Ascending aorta (tissue), 2 donors: ENCODE data around the gene HPN. TPM values are rescaled to one million over a fixed set of nuclear protein-coding genes. Genes with fewer than 3 reads are reported as not detected.

Source experiments
- DNase-seq, 2 donors: peaks; one replicate each; pipeline ENCODE4 v3.0.0-alpha.2; 2019; ENCODE audit warnings: low spot score in 2 of 2
- H3K27ac ChIP-seq, 2 donors: fragments of 200-600 bp; sonication (generic); one replicate each; pipeline ENCODE4 v1.5.1; 2016 to 2017; ENCODE audit warnings: mild to moderate bottlenecking in 1 of 2
- H3K27me3 ChIP-seq: fragments of 200-600 bp; sonication (generic); one replicate; pipeline ENCODE4 v1.5.1; 2017
- H3K36me3 ChIP-seq, 2 donors: fragments of 200-600 bp; sonication (generic); one replicate each; pipeline ENCODE4 v1.5.1; 2016
- H3K4me1 ChIP-seq, 2 donors: fragments of 200-600 bp; sonication (generic); one replicate each; pipeline ENCODE4 v1.5.1; 2016 to 2017; ENCODE audit warnings: mild to moderate bottlenecking in 1 of 2
- H3K4me3 ChIP-seq, 2 donors: fragments of 200-600 bp; sonication (generic); one replicate each; pipeline ENCODE4 v1.5.1; 2016 to 2017; ENCODE audit warnings: mild to moderate bottlenecking in 1 of 2
- H3K9me3 ChIP-seq, 2 donors: fragments of 200-600 bp; sonication (generic); one replicate each; pipeline ENCODE4 v1.5.1; 2016
- intact Hi-C: fragments of 100-400 bp; cut with DNase I; formaldehyde crosslinking; loops from one replicate; pipeline ENCODE4 v1.15.1; 2023
- total RNA-seq: library from RNA; depleted of rRNA; stranded (reverse); fragments of >200 nt; gene quantifications from one replicate; pipeline ENCODE4 v1.1.0, GENCODE V29; 2016
- TF ChIP-seq, protein P1 (sequence below), 3 experiments: fragments of 200-600 bp in 2 of 3; fragments of 450-650 bp in 1 of 3; sonication (generic) in 2 of 3; IDR thresholded peaks; one replicate each; pipeline ENCODE4 v1.5.1; 2016 to 2019; ENCODE audit warnings: antibody characterized with exemption in 3 of 3, mild to moderate bottlenecking in 1 of 3, moderate library complexity in 1 of 3

The HPN gene
- total RNA-seq, 1 donor from 2014 or later: 0.85 TPM

DNA sequence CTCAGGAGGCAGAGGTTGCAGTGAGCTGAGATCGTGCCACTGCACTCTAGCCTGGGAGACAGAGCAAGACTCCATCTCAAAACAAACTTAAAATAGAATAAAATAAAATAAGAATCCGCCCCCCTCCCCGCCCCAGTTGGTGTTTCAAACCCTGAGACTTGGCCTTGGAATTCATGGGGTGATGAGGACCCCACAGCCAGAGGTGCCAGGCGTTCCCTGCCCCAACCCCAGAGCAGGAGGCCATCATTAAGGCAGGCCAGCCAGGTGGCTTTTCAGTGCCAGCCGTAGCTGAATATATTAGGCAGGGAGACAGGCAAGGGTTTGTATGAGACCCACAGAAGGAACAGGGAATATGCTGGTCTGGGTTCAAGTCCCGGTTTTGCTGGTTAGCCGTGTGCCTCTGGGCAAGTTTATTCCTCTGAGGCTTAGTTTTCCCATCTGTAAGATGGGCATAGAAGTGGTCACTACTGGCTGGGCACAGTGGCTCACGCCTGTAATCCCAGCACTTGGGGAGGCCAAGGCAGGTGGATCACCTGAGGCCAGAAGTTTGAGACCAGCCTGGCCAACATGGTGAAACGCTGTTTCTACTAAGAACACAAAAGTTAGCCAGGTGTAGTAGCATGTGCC, 12.3 kb downstream of the HPN start:
- TF ChIP-seq, protein P1, sequence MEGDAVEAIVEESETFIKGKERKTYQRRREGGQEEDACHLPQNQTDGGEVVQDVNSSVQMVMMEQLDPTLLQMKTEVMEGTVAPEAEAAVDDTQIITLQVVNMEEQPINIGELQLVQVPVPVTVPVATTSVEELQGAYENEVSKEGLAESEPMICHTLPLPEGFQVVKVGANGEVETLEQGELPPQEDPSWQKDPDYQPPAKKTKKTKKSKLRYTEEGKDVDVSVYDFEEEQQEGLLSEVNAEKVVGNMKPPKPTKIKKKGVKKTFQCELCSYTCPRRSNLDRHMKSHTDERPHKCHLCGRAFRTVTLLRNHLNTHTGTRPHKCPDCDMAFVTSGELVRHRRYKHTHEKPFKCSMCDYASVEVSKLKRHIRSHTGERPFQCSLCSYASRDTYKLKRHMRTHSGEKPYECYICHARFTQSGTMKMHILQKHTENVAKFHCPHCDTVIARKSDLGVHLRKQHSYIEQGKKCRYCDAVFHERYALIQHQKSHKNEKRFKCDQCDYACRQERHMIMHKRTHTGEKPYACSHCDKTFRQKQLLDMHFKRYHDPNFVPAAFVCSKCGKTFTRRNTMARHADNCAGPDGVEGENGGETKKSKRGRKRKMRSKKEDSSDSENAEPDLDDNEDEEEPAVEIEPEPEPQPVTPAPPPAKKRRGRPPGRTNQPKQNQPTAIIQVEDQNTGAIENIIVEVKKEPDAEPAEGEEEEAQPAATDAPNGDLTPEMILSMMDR (IDR thresholded peaks at IDR 0.05): no peak
- H3K36me3 ChIP-seq: no peaks in the 10 kb centered on the region
- DNase-seq: no peak
- H3K27ac ChIP-seq: no peak overlapping the region
- intact Hi-C loops: no loop called here
- no peaks in the 10 kb centered on the region for H3K27me3 ChIP-seq
- H3K9me3 ChIP-seq: no peaks in the 10 kb centered on the region
- no peak overlapping the region for H3K4me3 ChIP-seq
- H3K4me1 ChIP-seq: no peaks in the 10 kb centered on the region

DNA sequence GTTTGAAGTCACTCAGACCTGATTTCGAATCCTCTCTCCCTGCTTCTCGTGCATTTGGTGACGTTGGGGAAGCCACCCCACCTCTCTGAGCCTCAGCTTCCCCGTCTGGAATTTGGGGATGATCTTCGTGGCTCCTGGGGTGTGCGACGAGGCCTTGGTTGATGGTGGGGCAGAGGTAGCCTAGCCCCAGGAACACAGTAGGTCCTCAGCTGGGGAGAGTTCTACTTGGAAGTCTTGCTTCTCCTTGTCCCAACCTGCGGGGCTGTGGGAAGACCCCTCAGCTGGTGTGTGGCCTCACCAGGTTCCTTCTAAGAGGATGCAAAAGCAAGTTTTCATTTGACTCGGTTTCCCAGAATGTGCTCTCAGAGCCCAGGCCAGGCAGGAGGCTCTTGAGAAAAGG, 13.1 kb downstream of the HPN start:
- intact Hi-C loops: no loop called here

DNA sequence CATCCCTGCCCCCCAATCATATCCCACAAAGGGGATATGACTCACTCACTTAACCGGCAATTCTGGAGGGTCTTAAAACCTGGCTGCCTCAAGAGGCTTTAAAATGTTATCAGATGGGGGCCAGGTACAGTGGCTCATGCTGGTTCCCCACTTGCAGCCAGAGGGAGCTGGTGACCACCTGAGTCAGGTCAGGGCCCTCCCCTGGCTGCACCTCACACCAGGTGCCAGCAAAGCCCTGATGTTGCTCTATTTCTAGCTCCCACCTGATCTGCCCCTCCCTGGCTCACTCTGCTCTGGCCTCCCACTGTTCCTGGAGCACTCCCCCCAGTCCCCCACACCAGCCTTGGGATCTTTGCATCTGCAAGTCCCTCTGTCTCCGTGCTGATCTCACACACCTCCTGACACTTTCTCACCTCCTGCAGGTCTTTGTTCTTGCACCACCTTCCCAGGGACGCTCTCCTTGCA, 14.2 kb downstream of the HPN start:
- intact Hi-C loops: no loop called here
- no peak overlapping the region for H3K27ac ChIP-seq
- no peaks in the 10 kb centered on the region for H3K36me3 ChIP-seq
- no peak for DNase-seq
- no peak overlapping the region for H3K4me3 ChIP-seq
- no peaks in the 10 kb centered on the region for H3K4me1 ChIP-seq
- no peaks in the 10 kb centered on the region for H3K27me3 ChIP-seq
- H3K9me3 ChIP-seq: no peaks in the 10 kb centered on the region
- TF ChIP-seq, protein P1 (IDR thresholded peaks at IDR 0.05): no peak

More for the DNA sequence above, 13.1 kb downstream of the HPN start:
- H3K4me1 ChIP-seq: no peaks in the 10 kb centered on the region
- no peak overlapping the region for H3K27ac ChIP-seq
- H3K4me3 ChIP-seq: no peak overlapping the region
- TF ChIP-seq, protein P1 (IDR thresholded peaks at IDR 0.05): no peak
- DNase-seq: no peak
- no peaks in the 10 kb centered on the region for H3K36me3 ChIP-seq
- no peaks in the 10 kb centered on the region for H3K27me3 ChIP-seq
- no peaks in the 10 kb centered on the region for H3K9me3 ChIP-seq

DNA sequence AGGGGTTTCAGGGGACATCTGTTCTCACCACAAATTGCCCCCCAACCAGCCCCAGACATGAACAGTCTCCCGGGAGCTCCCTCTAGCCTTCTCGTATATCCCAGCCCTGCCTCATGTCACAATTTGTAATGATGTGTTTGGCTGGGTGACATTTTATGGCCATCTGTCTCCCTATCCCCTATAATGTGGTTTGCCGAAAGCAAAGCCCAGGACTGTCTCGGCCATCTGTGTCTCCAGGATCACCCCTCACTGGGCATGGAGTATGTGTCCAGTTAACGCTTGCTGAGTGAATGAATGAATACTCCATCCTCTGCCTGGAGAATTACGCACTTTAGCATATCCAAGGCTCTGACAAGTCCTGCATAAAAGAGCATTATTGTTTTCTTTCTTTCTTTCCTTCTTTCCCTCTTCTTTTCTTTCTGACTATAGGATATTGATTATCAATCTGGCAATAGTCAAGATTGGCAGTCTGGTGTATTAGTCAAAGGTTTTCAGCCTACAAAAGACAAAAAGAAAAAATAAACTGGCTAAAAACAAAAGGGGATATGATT, 15.1 kb downstream of the HPN start:
- Histone ChIP-seq H3K4me3 (no peak overlapping the region), H3K9me3 (no peaks in the 10 kb centered on the region), H3K27me3 (no peaks in the 10 kb centered on the region), H3K36me3 (no peaks in the 10 kb centered on the region), H3K4me1 (no peaks in the 10 kb centered on the region), H3K27ac (no peak overlapping the region)
- intact Hi-C loops: no loop called here
- TF ChIP-seq, protein P1 (IDR thresholded peaks at IDR 0.05): no peak
- DNase-seq: no peak

DNA sequence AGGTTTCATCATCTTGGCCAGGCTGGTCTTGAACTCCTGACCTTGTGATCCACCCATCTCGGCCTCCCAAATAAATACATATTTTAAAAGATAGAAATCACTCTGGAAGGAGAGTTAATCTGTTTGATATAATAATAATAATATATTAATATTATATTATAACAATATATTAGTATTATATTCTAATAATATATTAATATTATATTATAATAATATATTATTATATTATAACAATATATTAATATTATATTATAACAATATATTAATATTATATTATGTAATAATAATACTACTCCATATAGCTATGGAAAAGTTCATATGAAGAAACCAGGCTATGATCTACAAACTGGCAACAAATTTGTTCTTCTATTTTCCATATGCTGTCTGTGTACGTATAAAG, 16.8 kb downstream of the HPN start:
- TF ChIP-seq, protein P1 (IDR thresholded peaks at IDR 0.05): no peak
- Histone ChIP-seq H3K9me3 (no peaks in the 10 kb centered on the region), H3K27me3 (no peaks in the 10 kb centered on the region), H3K4me3 (no peak overlapping the region), H3K4me1 (no peaks in the 10 kb centered on the region), H3K36me3 (no peaks in the 10 kb centered on the region), H3K27ac (no peak overlapping the region)
- intact Hi-C loops: no loop called here
- DNase-seq: no peak
